NCI-H82 treated with DMSO at 0.1 percent for 48 hours (cell line): Measurements from ENCODE around the gene SNX3.

Source experiments
- DNase-seq: peaks from one replicate; lab custom pipeline; 2025; ENCODE audit not compliant: unreplicated experiment; lab: John Stamatoyannopoulos, UW

The SNX3 gene

DNA sequence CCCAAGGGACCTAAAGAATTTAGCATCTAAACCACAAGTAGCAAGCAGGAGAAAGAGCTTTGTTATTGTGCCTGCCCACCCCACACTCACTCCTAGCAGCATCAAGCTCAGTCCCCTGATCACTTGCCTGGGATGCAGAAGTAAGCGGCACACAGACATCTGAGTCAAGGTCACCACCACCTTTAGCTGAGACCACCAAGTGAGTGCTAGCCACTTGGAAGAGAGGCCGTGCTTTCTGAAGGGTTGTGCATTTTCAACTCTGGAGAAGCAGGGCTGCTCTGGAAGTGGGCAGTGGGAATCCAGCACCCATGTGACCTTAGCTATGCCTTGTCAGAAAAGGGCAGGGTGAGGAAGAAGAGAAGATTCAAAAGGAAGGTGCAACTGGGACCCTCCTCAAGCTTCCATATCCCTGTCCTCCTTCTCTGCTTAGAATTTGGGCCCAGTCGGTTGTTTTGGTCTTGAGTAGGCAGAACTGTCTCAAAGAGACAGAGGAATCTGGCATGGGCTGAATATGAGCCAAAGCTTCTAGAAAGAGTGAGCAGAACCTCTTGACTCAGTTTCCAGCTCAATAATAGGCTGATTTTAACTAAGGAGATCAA lies 88.8 kb downstream of the SNX3 start:
- no peak for DNase-seq

DNA sequence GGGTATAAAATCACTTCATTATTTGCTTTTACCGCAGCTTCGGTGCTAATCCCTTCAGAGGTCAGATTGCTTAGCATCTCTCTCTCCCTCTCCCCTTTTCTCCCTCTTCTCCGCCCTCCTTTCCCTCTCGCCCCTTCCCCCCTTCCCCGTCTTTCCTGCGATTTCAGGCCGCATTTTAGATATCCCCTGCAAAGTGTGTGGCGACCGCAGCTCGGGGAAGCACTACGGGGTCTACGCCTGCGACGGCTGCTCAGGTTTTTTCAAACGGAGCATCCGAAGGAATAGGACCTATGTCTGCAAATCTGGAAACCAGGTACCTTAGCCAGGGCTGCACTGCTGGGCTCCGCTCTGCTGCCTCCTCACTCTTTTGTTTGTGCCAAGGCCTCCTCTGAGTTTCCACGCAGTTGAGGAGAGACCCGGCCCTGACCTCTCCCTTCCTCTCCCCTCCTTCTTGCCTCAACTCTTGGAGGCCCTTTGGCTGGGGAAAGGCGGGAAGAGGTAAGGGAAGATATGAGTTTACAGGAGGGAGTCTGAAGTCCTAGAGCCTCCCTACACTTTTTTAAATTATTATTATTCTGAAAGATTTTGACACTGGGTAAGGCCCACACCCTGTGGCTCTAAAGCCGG lies 89.4 kb downstream of the SNX3 start:
- no peak for DNase-seq

DNA sequence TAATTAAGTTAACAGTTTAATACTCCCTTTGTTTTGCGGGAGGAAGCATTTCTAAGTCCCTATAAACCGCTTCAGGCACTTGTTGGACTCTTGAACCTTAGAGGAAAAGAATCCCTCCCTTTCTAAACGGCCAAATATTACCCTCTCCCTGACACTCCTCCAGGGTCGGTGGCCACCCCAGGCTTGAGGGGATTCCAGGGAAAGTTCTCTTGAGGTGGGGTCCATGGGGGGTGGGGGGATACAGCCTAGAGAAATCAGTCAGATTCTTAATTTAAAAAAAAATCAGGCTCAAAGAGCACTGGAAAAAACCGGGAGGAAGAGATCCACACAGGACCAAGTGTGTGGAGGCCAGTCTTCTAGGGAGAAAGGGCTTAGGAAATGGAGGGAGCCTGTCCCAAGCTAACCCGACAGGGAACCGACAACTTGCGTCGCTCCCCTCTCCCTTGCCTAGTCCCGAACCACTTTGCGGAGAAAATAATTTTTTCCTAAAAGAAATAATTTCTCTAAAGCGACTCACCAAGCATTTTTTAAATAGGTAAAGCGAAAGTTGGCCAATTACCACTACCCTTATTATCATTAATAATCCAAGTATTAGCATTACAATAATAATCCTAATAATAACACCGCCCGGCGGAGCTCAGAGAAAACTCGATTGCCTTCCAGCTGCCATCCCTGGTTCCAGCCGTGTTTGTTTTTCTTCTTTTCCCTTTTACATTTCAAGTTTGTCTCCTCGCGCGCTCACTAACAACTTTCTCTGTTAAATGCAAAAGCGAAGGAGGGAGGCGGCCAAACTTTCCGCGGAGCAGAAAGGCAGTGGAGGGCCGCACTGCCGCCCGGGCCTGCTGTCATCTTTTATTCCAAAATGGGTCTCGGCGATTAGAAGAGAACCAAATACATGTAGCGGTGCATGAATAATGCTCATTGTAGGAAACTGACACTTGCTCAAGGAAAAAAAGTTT lies 90.2 kb downstream of the SNX3 start:
- no peak for DNase-seq

DNA sequence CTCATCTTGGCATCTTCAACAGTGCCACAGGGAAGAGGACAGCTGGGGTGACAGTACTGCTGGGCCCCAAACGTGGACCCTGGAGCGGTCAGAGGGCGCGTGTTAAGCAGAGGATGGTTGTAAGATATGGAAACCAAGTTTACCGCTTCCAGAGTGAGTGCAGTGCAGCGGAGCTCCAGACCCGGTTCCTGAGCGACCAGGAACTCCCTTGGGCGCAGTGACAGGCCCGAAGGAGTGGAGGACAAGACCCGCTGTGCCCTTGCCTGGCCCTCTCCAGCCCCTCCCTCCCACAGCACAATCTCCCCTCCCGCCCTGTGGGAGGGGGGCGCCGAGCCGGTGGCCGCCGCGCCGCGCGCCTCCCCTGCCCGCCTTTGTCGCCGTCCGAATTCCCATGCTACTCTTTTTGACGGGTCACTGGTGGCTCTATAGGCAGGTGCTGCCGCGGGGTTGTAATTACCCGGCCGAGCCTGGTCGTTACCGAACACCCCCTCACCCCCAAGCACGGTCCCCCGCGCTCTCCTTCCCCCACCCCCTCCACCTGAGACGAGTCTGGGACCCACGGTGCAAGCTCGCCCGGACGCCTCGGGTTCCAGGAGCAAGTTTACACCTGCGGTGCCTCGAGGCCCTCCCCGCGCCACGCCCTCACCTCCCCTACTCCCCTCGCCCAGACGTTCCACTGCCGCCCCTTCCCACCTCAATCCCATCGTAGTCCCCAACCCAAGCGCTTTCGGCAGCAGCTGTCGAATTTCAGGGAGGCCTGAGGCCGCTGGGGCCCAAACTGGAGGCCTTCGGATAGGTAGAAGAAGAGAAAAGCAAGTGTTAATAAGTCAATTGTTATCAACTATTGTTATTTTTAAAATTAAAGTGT lies 91.1 kb downstream of the SNX3 start:
- DNase-seq = no peak

DNA sequence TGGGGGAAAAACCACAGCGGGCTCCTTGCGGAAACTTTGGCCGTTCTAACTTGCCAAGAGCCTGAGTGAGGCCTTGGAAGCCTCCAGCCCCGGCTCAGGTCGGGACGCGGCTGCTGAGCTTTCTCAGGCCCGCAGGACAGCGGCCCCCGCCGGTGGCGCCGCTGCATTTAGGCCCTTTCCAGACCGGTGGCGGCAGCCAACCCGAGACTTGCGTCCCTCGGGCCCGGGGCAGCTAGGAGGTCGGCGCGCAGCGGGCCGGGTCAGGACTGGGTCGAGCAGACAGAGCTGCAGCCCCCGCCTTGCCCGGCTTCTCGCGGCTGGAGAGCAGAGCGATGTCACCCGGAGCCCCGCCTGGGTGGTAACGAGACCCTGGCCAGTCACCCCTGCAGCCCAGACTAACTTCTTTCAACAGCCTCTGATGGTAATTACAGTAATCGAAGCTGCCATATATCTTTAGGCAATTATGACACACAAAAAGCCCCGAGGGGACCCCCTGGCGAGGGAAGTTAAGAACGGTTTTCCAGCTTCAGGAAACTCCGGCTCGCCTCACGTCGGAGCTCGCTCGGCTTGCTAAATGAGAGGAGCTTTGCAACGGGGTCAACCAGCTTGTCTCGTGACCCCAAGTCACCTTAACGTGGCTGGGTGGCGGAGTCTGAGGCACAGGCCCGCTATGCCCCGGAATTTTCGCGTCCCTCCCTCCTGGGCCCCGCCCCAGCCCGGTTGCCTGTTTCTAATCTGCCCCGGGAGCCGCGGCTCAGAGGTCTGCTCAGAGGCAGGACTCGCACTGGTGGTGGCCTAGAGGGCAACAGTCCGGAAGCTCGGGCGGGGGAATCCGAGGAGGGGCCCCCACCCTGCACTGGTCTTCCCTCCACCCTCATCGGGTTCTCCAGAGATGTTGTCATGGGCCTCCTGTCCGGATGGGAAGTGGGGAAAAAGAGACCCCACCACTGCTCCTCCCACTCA lies 92.1 kb downstream of the SNX3 start:
- DNase-seq = no peak

GRCh38 chr6:108168090-108168463 lies 92.8 kb downstream of the SNX3 start:
- DNase-seq = no peak

DNA sequence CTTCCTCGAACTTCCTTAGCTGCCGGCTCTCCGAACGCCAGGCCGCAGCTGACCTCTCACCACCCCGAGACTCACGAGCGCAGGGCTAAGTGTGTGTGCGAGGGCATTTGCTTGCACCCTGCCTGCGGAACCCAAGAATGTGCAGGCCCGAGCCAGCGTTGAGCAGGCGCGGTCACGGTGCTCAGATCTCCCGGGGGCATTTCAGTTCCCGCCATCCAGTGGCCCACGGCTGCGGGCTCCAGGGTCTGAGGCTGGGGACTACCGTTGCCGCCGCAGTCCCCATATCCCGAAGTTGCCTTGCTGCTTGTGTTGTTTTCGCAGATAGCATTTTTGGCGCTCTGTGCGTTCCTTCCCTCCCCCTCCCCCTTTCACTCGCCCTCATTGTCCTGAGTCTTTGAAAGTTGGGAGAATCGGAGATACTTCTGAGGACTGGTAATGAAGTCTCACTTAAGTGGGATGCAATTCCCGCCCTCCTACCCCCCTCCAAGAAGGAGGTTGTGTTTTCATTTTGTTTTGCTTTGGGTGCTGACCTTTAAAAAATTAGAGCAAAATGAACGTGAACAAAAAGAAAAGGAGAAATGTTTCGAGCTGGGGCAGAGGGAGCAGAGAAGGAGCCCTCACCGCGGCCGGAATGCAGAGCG lies 93.3 kb downstream of the SNX3 start:
- no peak for DNase-seq

- DNase-seq = no peak
These were observed 94.0 kb downstream of the SNX3 start for GRCh38 chr6:108166664-108167448.

- DNase-seq = peak; percentile 20
These were observed 94.9 kb downstream of the SNX3 start, which contains the start of gene NR2E1 for GRCh38 chr6:108165714-108166663. NR2E1 (plus strand) TSS chr6:108166022; CDS start chr6:108166766, 744 bp downstream.

GRCh38 chr6:108164815-108165706 lies 95.8 kb downstream of the SNX3 start:
- peak; percentile 17 for DNase-seq

GRCh38 chr6:108164543-108164814 lies 96.4 kb downstream of the SNX3 start:
- no peak for DNase-seq

GRCh38 chr6:108163644-108164542 lies 96.9 kb downstream of the SNX3 start:
- DNase-seq = no peak

DNA sequence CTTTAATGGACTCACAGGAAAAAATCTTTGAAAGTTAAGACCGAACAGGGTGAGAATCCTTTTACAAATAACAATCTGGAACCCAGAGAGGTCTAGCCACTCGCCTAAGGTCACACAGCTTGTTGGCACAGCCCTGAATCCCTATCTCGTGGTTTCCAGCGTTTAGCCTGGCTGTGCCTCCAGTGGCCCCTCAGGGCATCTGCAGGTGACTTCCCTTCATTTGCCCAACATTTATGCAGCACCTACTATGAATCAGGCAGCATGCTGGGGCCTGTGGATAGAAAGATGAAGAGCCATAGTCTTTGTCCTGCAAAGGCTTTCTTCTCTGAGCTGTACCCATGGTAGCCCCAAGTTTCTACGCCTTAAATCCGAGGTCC lies 97.6 kb downstream of the SNX3 start:
- no peak for DNase-seq

GRCh38 chr6:108161724-108162282 lies 99.0 kb downstream of the SNX3 start:
- no peak for DNase-seq
